Measurements from ENCODE around the gene ALS2CL. TPM values are rescaled to one million over a fixed set of nuclear protein-coding genes. Genes with fewer than 3 reads are reported as not detected.

The ALS2CL gene
- total RNA-seq, 1 experiment from 2014 or later = 4.9 TPM

DNA sequence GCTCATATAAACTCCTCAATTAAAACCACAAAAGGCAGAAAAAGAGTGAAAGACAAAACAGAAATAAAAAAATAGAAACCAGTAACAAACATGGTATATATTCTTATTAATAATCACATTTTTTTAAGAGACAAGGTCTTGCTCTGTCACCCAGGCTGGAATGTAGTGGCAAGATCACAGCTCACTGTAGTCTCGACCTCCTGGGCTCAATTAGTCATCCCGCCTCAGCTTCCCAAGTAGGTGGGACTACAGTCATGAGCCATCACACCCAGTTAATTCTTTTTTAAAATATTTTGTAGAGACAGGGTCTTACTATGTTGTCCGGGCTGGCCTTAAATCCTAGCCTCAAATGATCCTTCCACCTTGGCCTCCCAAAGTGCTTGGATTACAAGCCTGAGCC, 44.0 kb downstream of the ALS2CL start:
- Histone ChIP-seq H2BK15ac (ENCODE audit: low read depth, low read length) (no peak overlapping the region), H3K9ac (ENCODE audit: extremely low read depth, insufficient read length, low read length) (no peak overlapping the region), H3K4me1 (ENCODE audit: insufficient read depth, low read length) (no peaks in the 10 kb centered on the region), H3K56ac (ENCODE audit: insufficient read length, low read depth, low read length) (no peak overlapping the region), H4K5ac (ENCODE audit: insufficient read length, low read depth, low read length) (no peak overlapping the region), H4K8ac (replicated peaks; ENCODE audit: insufficient read length, low read depth, low read length) (no peak overlapping the region), H3K4me2 (ENCODE audit: insufficient read depth, insufficient read length, low read length) (no peak overlapping the region), H3K23me2 (ENCODE audit: insufficient read length, low read depth, low read length, poor library complexity, severe bottlenecking) (no peaks in the 10 kb centered on the region), H2BK5ac (ENCODE audit: insufficient read length, low read length) (no peak overlapping the region), H4K20me1 (ENCODE audit: control insufficient read depth, insufficient read depth, insufficient read length) (no peaks in the 10 kb centered on the region), H3K79me1 (ENCODE audit: insufficient read depth, low read depth, low read length, poor library complexity, severe bottlenecking) (no peaks in the 10 kb centered on the region), H3K27me3 (ENCODE audit: insufficient read depth, low read length) (no peaks in the 10 kb centered on the region), H3K23ac (ENCODE audit: insufficient read length, low read depth, low read length) (no peak overlapping the region), H2BK12ac (ENCODE audit: insufficient read length, low read depth, low read length) (no peak overlapping the region), H2AK5ac (ENCODE audit: insufficient read length, low read length) (no peak overlapping the region), H3K4ac (ENCODE audit: low read depth, low read length) (no peak overlapping the region), H2BK120ac (ENCODE audit: low read depth, low read length, poor library complexity, severe bottlenecking) (no peak overlapping the region), H3K79me2 (ENCODE audit: insufficient read depth, low read length) (no peaks in the 10 kb centered on the region), H2BK20ac (ENCODE audit: low read depth, low read length, poor library complexity, severe bottlenecking) (no peak overlapping the region), H3K9me3 (ENCODE audit: control insufficient read depth, low read depth, low read length) (no peaks in the 10 kb centered on the region), H2AFZ (ENCODE audit: low read length) (no peak overlapping the region), H3K27ac (ENCODE audit: insufficient read length, low read depth, low read length) (no peak overlapping the region), H3K18ac (ENCODE audit: insufficient read length, low read depth, low read length) (no peak overlapping the region), H4K91ac (ENCODE audit: insufficient read length, low read depth, low read length) (no peak overlapping the region), H3T11ph (ENCODE audit: low read length) (no peak overlapping the region), H3K14ac (ENCODE audit: insufficient read depth, low read length) (no peak overlapping the region)
- H3K4me3 Mint-ChIP-seq = no peak overlapping the region
- peaks cover 4 to 6% of the 10 kb centered on the region in 2 experiments for H3K4me1 Mint-ChIP-seq
- peaks cover 0 to 9% (median 8%) of the 10 kb centered on the region in 3 experiments for H3K36me3 Mint-ChIP-seq (ENCODE audit: insufficient read depth in 1 of 3, low read depth in 3 of 3)
- peaks cover 2% of the 10 kb centered on the region for H3K27me3 Mint-ChIP-seq (ENCODE audit: low read depth)
- TF ChIP-seq CTCF (conservative IDR thresholded peaks at IDR 0.05) = no peak
- H3K9me3 Mint-ChIP-seq = peaks cover 15 to 24% of the 10 kb centered on the region in 2 experiments
- no peak overlapping the region for H3K27ac Mint-ChIP-seq
- DNase-seq = no peak
- no CpG with 5 or more reads among the region's 3 CpGs for WGBS (ENCODE audit: extremely low coverage, insufficient read length, low lambda C conversion rate)
